Measurements from ENCODE around the gene NAB1.

Gene NAB1

DNA sequence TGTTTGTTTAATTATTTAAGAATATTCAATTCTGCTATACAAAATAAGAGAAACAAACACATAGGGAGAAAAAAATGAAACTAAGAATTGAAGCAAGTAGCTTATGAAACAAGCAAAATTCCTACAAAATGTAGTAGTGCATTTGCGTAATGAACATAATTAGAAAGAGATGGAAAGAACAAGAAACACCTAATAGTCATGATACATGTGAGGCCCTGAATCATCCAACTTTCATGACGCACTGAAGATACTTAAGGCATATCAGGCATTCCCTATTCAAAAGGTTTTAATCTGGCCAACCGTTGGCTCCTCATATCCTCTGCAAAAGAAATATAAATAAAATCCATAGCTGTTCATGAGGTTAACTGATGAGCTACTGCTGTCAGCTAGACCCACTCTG, 14.5 kb upstream of the NAB1 start:
- Histone ChIP-seq H3K9ac (ENCODE audit: low read depth, low read length) (no peak overlapping the region), H3K27me3 (ENCODE audit: insufficient read depth, low read length, poor library complexity) (no peaks in the 10 kb centered on the region), H2AFZ (ENCODE audit: low read depth, low read length) (0 out of 2 replicates have a peak overlapping the region, but pooled peaks have one; percentile 7), H3K4me3 (ENCODE audit: low read depth in 1 of 2, low read length in 2 of 2) (no peak overlapping the region), H3K27ac (ENCODE audit: low read length) (no peak overlapping the region), H3K4me2 (ENCODE audit: insufficient read depth, low read length) (no peak overlapping the region), H3K4me1 (ENCODE audit: insufficient read depth, low read length) (no peaks in the 10 kb centered on the region), H3K9me3 (ENCODE audit: insufficient read depth, low read length, severe bottlenecking) (no peaks in the 10 kb centered on the region), H4K20me1 (ENCODE audit: insufficient read depth, low read length) (no peaks in the 10 kb centered on the region), H3K79me2 (ENCODE audit: insufficient read depth, low read length) (no peaks in the 10 kb centered on the region), H3K36me3 (ENCODE audit: insufficient read depth, low read length) (no peaks in the 10 kb centered on the region)
- ATAC-seq (ENCODE audit: insufficient read depth, low read depth), result no peak
- TF ChIP-seq, protein P1, sequence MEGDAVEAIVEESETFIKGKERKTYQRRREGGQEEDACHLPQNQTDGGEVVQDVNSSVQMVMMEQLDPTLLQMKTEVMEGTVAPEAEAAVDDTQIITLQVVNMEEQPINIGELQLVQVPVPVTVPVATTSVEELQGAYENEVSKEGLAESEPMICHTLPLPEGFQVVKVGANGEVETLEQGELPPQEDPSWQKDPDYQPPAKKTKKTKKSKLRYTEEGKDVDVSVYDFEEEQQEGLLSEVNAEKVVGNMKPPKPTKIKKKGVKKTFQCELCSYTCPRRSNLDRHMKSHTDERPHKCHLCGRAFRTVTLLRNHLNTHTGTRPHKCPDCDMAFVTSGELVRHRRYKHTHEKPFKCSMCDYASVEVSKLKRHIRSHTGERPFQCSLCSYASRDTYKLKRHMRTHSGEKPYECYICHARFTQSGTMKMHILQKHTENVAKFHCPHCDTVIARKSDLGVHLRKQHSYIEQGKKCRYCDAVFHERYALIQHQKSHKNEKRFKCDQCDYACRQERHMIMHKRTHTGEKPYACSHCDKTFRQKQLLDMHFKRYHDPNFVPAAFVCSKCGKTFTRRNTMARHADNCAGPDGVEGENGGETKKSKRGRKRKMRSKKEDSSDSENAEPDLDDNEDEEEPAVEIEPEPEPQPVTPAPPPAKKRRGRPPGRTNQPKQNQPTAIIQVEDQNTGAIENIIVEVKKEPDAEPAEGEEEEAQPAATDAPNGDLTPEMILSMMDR (IDR thresholded peaks at IDR 0.05; ENCODE audit: borderline replicate concordance, extremely low read depth, low read length, poor library complexity, severe bottlenecking), result no peak
- no peak for TF ChIP-seq EZH2 (IDR thresholded peaks at IDR 0.05; ENCODE audit: borderline replicate concordance, low read depth, low read length, severe bottlenecking)
- DNase-seq, result no peak

DNA sequence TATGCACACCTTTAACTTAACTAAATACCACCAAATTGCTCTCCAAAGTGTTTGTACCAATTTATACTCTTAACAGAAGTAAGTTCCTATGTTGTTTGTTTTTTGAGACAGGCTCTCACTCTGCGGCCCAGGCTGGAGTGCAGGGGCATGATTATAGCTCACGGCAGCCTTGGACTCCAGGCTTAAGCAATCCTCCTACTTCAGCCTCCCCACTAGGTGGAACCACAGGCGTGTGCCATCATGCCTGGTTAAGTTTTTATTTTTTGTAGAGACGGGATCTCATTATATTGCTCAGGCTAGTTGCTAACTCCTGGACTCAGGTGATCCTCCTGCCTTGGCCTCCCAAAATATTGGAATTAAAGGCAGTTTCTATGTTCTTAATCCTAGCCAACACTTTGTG, 13.1 kb upstream of the NAB1 start:
- TF ChIP-seq, protein P1 (IDR thresholded peaks at IDR 0.05; ENCODE audit: borderline replicate concordance, extremely low read depth, low read length, poor library complexity, severe bottlenecking), result no peak
- TF ChIP-seq EZH2 (IDR thresholded peaks at IDR 0.05; ENCODE audit: borderline replicate concordance, low read depth, low read length, severe bottlenecking), result no peak
- Histone ChIP-seq H3K79me2 (ENCODE audit: insufficient read depth, low read length) (no peaks in the 10 kb centered on the region), H3K27ac (ENCODE audit: low read length) (no peak overlapping the region), H2AFZ (ENCODE audit: low read depth, low read length) (no peak overlapping the region), H3K4me1 (ENCODE audit: insufficient read depth, low read length) (no peaks in the 10 kb centered on the region), H3K36me3 (ENCODE audit: insufficient read depth, low read length) (no peaks in the 10 kb centered on the region), H3K4me2 (ENCODE audit: insufficient read depth, low read length) (no peak overlapping the region), H3K4me3 (ENCODE audit: low read depth in 1 of 2, low read length in 2 of 2) (no peak overlapping the region), H3K27me3 (ENCODE audit: insufficient read depth, low read length, poor library complexity) (no peaks in the 10 kb centered on the region), H4K20me1 (ENCODE audit: insufficient read depth, low read length) (no peaks in the 10 kb centered on the region), H3K9me3 (ENCODE audit: insufficient read depth, low read length, severe bottlenecking) (no peaks in the 10 kb centered on the region), H3K9ac (ENCODE audit: low read depth, low read length) (no peak overlapping the region)
- no peak for DNase-seq
- ATAC-seq (ENCODE audit: insufficient read depth, low read depth), result no peak

DNA sequence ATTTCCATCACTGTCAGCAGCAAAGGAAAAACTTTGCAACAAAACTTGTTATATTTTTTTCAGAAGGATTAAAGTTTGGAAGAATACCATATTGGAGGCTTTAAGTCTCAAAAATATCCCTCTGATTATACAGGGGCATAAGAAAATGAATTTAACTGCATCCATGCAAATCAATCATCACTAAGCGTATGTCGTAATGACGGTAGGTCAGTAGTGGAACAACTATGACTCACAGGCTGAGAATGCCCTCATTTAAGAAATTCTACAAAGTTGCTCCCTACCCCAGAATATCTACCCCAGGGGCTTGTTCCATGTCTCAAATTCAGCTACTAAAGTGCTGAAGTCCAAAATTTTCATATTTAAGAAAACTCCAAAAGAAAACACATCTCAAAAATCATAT, 12.5 kb upstream of the NAB1 start:
- Histone ChIP-seq H4K20me1 (ENCODE audit: insufficient read depth, low read length) (no peaks in the 10 kb centered on the region), H3K9me3 (ENCODE audit: insufficient read depth, low read length, severe bottlenecking) (no peaks in the 10 kb centered on the region), H2AFZ (ENCODE audit: low read depth, low read length) (no peak overlapping the region), H3K9ac (ENCODE audit: low read depth, low read length) (no peak overlapping the region), H3K79me2 (ENCODE audit: insufficient read depth, low read length) (no peaks in the 10 kb centered on the region), H3K4me3 (ENCODE audit: low read depth in 1 of 2, low read length in 2 of 2) (no peak overlapping the region), H3K27ac (ENCODE audit: low read length) (no peak overlapping the region), H3K4me2 (ENCODE audit: insufficient read depth, low read length) (no peak overlapping the region), H3K4me1 (ENCODE audit: insufficient read depth, low read length) (no peaks in the 10 kb centered on the region), H3K27me3 (ENCODE audit: insufficient read depth, low read length, poor library complexity) (no peaks in the 10 kb centered on the region), H3K36me3 (ENCODE audit: insufficient read depth, low read length) (no peaks in the 10 kb centered on the region)
- DNase-seq (no peak), ATAC-seq (ENCODE audit: insufficient read depth, low read depth) (no peak)
- no peak for TF ChIP-seq EZH2 (IDR thresholded peaks at IDR 0.05; ENCODE audit: borderline replicate concordance, low read depth, low read length, severe bottlenecking)
- TF ChIP-seq, protein P1 (IDR thresholded peaks at IDR 0.05; ENCODE audit: borderline replicate concordance, extremely low read depth, low read length, poor library complexity, severe bottlenecking), result no peak

DNA sequence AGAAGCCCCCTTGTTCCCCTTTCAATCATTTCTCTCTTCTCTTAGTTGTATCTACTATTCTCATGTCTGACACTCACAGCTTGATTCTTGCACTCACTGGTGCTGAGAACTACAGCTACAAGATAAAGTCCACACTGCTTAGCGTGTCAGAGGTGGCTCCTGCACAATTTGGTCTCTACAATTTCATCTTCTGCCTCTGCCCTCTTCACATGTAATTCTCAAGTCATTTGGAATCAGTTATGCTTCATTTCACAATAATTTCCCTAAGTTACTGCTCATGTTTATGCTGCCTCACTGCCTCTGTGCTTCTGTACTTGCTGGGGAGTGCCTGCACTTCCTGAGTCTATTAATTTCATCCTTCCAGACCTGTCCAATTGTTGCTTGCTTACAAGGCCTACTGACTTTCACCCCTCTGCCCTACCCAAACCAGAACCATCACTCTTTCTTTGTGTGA, 11.6 kb upstream of the NAB1 start:
- ATAC-seq (ENCODE audit: insufficient read depth, low read depth) (no peak), DNase-seq (no peak)
- H3K9ac ChIP-seq (ENCODE audit: low read depth, low read length), result no peak overlapping the region
- no peaks in the 10 kb centered on the region for H4K20me1 ChIP-seq (ENCODE audit: insufficient read depth, low read length)
- H3K4me3 ChIP-seq (ENCODE audit: low read depth in 1 of 2, low read length in 2 of 2), result no peak overlapping the region
- H3K27me3 ChIP-seq (ENCODE audit: insufficient read depth, low read length, poor library complexity), result no peaks in the 10 kb centered on the region
- no peak overlapping the region for H3K27ac ChIP-seq (ENCODE audit: low read length)
- H2AFZ ChIP-seq (ENCODE audit: low read depth, low read length), result no peak overlapping the region
- no peak overlapping the region for H3K4me2 ChIP-seq (ENCODE audit: insufficient read depth, low read length)
- H3K36me3 ChIP-seq (ENCODE audit: insufficient read depth, low read length), result no peaks in the 10 kb centered on the region
- no peaks in the 10 kb centered on the region for H3K79me2 ChIP-seq (ENCODE audit: insufficient read depth, low read length)
- H3K9me3 ChIP-seq (ENCODE audit: insufficient read depth, low read length, severe bottlenecking), result no peaks in the 10 kb centered on the region
- TF ChIP-seq, protein P1 (IDR thresholded peaks at IDR 0.05; ENCODE audit: borderline replicate concordance, extremely low read depth, low read length, poor library complexity, severe bottlenecking), result no peak
- H3K4me1 ChIP-seq (ENCODE audit: insufficient read depth, low read length), result no peaks in the 10 kb centered on the region
